Amniotic stem cell (primary cell): ENCODE data around the gene CACTIN.

Source experiments
- DNase-seq: peaks from one replicate; lab custom pipeline; 2025; lab: John Stamatoyannopoulos, UW

Gene CACTIN

DNA sequence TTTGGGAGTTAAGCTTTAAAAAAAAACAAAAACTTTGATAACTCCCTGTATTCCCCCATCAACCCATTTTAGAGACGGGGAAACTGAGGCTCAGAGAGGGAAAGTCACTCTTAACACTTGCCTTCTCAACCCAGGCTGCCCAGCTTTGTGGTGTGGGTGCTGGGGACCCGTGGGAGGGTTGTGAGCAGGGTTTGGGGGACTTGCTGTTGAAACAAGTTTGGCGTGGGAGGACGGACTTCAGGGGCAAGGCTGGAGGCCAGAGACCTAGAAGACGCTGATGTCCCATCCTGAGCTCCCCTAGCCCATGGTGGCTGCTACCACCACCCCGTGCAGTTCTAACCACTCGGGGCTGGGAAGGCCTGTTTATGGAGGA lies 747 bp upstream of the CACTIN start:
- no peak for DNase-seq

DNA sequence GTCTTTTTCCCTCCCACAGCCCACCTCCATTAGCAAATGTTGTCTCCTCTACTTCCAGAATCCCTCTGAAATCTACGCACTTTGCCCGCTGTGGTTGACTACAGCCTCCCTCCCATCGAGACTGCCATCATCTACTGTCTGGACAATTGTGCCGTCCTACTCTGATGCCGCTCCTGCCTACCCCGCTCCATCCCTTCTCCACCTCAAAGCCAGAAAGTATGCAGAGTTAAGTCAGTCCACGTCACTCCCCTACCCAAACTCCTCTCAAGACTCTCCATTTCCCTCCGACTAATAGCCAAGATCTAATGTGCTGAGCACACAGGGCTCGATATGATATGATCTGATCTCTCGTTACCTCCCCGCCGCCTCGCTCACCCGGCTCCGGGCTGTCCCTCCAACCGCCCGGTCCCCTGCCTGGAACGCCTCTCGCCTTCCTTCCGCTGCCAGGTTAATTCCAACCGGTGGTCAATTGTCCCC lies 556 bp downstream of the CACTIN start:
- no peak for DNase-seq

DNA sequence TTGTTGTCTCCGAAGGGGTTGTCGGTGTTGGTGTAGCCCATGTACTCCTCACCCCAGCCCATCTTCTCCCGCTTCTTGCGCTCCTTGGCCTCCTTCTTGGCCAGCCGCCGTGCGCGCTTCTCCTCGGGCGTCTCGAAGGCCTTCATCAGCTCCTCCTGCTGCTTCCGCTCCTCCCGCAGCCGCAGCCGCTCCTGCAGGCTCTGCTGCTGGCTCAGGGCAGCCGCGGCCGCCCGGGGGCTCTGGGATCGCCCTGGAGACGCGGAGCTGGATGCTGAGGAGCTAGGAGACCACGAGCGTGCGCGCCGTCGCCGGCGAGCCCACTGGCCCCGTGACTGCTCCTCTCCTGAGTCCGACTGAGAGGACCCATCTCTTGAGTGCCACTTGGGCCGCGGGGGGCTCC lies 2.9 kb downstream of the CACTIN start:
- no peak for DNase-seq

DNA sequence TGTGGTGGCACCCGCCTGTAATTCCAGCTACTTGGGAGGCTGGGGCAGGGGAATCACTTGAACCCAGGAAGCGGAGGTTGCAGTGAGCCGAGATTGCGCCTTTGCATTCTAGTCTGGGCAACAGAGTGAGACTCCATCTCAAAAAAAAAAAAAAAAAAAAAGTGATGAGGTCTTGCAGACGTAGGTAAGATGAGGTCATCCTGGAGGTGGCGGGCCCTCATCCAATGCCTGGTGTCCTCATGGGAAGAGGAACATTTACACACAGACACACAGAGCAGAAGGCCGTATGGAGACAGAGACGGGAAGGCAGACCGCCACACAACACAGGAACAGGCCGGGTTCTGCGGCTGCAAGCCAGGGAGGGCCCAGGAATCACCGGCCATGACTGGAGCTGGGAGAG lies 4.4 kb downstream of the CACTIN start:
- no peak for DNase-seq

DNA sequence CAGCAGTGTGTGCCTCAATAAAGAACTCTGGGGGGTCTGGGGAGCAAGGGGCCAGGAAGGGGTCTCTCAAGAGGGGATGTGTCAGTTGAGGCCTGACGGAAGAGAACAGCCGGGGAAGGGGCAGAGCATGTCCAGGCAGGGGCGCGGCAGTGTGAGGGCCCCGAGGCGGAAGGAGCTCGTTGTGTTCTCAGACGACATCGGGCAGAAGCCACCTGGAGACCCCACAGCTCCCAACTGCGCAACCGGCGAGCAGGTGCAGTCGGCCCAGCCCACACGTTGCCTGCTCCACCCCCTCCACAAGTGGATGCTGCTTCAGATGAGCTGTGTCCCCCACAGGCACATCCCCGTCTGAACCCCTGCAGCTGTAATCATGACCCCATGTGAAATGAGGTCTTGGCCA lies 4.9 kb downstream of the CACTIN start:
- DNase-seq = no peak

DNA sequence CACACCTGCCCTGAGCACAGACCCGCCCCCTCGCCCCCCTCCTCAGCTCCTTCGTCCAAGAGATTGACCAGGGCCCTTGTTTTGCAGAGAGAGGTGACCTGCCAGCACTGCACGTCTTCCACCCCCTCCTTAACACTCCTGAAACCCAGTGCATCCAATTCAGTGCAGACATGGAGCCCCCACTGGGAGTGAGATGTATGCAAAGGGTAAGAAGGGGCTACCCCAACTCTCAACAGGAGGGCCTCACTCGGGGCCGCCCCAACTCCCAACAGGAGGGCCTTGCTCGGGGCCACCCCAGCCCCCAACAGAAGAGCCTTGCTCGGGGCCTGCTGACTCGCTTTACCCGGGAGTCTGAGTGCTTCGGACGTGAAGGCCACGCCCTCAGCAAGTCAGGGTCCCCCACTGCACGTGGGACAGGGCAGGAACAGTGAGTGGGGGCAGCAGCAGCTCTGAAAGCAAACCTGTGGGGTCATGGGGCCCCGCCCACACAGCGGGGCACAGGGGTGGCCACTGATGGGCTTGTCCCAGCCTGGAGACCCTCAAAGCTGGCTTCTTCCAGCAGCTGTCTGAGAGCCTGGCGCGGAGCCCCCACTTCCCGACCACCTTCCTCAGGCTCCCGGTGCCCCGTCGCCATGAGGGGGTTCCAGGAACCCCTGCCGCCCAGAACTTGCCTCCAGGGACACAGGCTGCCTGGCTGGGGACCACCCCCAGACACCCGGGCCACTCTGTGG lies 5.6 kb downstream of the CACTIN start:
- no peak for DNase-seq

DNA sequence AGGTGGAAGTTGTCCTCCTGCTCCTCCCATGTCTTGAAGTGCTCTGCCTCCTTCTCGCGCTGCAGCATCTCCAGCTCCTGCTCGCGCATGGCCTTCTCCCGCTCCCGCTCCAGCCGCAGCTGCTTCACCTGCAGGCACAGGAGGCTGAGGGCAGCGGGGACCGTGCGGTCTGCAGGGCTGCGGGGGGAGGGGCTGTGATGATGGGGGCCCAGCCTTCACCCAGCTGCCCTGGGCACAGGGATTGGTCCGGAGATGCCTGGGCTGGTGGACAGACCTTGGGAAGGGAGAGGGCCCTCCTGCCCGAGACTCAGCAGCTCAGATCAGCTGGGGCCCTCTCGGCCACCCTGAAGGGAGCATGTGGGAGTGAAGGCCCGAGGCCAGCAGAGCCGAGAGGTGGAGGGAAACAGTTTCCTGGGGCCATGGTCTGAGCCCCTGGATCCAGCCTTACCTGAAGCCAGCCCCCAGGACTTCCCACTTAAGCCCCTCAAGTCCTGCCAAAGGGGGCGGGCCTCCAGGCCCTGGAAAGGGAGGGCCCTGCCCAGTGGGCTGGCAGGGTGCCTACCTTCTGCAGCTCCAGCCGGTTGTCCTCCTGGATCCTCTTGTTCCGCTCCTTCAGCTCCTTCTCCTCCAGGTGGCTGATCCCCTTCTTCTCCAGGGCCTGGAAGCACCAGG lies 6.3 kb downstream of the CACTIN start:
- no peak for DNase-seq

DNA sequence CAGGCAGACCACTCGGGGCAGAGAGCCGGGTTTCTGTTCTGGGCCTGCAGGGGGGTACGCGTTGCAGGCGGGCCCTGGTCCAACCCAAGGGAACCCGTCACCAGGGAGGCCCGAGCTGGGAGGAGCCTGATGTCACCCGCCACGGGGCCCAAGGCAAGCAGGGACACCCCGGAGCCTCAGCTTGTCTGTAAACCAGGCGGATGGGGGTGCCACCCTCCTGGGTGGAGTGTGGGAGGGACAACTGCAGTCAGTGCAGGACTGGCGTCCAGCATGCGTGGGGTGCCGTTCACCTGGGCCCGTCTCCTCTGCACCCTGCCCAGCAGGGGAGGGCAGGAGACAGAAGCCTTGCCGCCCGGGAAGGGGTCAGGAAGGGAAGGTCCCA lies 7.0 kb downstream of the CACTIN start:
- DNase-seq = no peak

DNA sequence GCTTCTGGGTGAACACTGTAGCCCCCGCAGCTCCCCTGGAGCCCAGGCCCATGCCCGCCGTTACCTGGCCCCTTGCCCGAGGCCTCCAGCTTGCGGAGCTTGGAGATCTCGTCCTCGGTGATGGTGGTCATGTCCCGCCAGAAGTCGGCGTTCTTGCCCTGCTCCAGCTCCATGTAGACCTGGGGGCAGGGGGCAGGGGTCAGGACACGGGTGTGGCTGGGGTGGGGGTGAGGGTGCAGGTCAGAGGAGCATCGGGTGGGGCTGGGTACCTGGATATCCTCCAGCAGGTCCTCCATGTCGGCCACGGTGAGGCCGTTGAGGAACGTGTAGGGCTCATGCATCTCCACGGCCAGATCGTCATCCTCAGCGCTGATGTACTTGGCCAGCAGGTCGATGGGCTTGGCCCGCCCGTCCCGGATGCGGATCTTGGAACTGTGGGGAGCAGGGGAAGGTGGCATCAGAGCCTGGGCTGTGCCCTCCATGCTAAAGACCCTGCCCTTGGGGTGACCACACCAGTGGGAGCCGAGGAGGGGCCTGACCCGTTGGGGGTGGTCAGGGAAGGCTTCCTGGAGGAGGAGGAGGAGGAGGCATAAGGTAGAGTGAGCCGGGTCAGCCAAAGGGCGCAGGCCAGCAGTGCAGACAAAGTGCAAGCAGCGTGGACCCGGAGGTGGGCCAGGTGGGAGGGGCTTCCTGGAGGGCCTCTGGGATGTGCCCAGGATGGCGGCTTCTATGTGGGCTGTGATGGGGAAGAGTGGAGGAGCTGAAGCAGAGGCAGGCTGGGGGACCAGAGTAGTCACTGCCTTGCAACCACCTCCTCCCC lies 7.6 kb downstream of the CACTIN start:
- no peak for DNase-seq

DNA sequence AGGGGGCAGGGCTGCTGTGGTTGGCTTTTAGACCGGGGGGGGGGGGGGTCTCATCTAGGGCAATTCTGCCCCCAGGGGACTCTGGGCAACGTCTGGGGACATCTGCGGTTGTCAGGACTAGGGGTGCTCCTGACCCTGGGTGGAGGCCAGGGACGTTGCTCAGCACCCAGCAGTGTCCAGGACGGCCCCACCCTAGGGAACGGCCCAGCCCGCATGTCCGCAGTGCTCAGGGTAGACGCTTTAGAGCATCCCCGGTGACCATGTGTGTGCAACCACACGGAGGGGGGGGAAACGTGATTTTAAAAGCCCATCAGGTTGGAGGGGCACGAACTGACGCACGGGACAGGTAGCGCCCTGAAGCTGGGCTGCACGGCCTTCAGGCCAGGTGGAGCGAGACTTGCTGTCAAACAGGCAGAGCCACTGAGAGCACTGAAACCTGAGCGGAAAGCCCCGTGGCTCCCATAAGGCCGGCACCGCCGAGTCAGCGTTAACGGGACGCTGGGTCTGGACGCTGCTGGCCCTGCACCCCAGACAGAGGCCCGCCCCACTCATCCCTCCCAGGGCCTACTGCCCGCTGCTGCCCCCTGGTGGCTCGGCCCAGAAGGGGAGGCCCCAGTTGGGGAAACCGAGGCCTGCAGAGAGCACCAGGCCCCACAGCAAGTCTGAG lies 8.3 kb downstream of the CACTIN start:
- no peak for DNase-seq

DNA sequence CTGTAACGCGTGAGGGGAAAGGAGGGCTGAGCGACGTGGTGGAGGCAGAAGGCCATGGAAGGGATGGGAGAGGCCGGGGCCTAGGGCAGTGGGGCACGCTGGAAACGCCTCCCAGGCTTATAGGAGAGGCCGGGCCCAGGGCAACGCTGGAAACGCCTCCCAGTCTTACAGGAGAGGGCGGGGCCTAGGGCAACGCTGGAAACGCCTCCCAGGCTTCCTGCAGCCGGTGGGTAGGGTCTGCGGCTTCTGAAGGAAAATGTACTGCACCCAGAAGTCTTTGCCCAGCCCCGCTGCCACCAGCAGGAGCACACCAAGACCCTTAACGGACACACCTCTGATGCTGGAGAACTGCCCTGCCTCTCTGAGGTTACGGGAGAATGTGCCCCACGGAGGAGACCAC lies 9.1 kb downstream of the CACTIN start:
- DNase-seq = no peak

DNA sequence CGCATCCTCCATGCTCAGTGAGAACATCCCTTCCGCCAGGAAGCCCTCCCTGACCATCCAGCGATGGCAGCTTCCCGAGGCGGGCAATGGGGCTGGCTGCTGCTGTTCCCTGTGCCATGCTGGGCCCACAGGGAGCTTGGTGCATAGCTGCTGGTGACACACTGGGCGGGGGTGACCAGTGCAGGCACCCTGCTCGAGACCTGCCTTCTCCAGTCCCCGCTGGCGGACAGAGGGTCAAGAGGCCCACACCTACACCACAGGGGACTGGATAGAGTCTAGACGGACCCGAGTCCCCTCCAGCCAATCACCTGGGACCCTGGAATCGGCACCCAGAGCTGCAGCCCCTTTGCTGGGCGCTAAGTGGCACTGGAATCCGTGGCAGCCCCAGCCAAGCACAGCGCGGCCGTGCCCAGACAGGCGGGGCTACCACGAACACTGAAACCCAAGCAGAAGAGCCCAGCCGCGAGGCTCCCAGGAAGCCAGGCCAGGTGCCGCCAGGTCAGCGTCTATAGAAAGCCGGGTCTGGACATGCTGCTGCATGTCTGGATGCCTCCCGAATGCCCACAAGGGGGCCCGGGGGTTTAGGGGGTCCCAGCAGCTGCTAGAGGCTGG lies 11.0 kb downstream of the CACTIN start:
- DNase-seq = no peak

DNA sequence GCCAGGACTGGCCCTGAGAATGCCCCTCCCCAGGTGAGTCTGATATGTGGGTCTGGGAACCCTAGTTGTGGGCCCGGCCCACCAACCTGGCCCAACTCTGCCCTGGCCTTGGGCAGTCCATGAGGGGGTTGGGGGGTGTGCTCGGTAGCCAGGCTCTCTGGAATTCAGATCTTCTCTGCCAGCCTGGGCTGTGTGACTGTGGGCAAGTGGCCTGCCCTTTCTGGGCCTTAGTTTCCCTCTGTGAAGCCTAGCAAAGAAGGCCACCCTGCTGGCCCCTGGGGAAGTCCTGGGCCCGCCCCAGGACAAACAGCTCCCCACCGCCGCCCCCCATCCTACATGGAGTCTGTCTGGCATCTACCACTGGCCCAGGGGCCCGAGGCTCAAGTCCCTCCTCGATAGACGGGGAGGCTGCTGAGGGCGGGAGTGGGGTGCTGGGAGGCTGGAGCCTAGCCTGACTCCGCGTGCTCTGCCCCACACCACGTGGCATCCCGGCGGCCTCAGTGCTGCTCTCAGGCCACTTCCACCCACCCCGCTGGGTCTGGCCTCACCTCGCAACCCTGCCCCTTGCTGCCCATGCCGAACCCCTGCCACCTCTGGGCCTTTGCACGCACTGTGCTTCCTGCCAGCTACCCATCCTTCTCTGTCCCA lies 11.6 kb downstream of the CACTIN start:
- no peak for DNase-seq

DNA sequence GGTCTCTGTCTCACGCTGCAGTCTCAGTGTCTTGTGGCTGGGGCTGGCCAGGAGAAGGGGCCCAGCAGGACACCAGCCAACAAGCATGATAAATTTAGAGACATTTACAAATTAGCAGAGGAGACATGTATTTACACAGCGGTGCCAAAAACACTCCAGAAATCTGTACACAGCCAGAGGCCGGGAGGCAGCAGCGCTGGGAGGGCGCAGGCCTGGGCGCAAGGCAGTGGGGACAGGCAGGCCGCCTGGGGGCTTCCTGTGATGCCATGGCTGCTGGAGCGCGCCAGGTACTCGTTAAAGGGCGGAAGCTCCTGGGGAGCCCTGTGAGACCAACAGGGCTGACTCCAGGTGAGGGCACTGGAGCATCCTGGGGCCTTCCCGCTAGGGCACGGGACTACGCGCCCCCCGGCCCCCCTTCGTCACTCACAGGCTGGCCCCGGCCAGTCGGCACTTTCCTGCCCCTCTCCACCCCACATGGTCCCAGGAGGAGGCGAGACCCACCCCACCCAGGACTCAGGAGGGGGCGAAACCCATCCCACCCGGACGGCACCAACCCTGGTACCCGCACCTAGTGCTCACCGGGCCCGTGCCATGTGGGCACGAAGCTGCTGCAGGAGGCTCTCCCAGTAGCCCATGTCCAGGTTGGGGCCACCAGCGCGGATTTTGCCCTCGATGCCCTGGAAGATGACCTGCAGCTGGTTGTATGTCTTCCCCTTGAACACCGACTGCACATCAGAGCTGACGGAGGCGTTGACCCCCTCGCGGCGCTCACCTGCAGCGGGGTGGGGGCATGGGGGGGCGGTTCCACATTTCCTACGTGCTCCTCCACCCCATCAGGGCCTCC lies 12.6 kb downstream of the CACTIN start:
- DNase-seq = no peak

DNA sequence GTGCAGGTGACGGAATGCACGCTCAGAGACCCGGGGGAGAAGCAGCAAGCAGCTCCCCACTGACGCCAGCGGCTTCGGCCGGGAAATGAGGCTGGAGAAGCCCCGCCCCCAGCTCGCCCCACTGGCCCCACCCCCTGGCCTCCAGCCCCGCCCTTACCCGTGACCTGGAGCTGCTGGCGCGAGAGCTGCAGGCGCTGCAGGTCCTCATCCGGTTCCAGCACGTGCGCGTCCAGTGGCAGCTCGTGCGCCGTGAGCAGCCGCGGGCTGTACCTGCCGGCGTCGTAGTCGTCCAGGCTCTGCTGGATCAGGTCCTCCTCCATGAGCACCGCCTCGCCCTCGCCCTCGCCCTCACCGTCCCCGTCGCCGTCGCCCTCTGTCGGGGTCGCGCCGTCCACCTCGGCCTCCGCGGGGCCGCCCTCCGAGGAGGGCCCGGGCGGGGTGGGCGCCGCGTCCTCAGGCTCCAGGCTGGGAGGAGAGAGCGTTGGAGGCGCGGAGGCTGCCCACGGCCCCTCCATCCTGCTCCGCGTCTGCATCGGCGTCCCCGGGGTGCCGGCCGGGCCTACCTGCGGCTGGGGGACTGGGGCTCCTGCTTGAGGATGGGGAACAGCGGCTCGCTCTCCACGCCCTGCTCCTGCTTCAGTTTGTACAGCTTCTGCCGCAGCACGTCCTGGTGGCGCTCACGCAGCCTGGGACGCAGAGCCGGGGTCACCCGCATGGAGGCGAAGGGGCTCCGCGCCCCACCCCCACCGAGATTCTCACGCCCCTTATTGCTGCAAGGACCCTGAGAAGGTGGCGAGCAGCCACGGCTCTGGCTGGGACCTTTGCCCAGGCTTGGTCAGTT lies 13.5 kb downstream of the CACTIN start:
- DNase-seq = no peak

DNA sequence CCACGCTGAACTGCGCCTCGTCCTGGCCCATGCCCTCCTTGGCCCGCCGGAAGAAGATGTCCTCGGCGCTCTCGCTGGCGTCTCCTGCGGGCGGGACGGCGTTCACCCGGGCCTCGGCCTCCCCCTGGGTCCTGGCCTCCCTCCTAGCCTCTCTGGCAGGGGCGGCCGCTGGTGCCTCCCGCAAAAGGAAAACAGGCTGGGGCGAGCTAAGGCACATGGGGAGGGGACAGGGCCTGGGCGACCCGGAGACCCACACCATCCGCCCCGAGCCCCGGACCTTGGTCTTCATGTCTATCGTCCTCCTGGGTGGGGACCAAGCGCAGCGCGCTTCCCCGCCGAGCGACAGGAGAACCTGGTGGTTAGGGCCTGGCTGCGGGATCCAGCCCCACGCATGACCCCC lies 14.3 kb downstream of the CACTIN start:
- no peak for DNase-seq

DNA sequence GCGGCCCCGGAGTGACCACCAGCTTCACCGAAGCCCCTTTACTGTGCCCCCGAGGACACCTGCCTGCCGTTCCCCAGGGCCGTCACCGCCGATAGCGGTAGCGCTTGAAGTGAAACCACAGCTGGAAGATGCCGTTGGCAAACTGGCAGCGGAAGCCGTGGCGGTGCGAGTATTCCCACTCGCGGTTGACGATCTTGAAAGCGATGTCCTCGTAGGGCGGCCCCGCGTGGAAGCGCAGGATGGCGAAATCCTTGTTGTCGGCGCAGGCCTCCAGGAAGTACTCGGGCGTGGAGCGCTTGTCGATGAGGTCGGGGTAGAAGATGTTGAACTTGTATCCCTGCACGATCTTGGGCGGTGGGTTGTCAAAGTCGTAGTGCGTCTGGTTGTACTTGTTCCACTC lies 14.7 kb downstream of the CACTIN start:
- DNase-seq = no peak

DNA sequence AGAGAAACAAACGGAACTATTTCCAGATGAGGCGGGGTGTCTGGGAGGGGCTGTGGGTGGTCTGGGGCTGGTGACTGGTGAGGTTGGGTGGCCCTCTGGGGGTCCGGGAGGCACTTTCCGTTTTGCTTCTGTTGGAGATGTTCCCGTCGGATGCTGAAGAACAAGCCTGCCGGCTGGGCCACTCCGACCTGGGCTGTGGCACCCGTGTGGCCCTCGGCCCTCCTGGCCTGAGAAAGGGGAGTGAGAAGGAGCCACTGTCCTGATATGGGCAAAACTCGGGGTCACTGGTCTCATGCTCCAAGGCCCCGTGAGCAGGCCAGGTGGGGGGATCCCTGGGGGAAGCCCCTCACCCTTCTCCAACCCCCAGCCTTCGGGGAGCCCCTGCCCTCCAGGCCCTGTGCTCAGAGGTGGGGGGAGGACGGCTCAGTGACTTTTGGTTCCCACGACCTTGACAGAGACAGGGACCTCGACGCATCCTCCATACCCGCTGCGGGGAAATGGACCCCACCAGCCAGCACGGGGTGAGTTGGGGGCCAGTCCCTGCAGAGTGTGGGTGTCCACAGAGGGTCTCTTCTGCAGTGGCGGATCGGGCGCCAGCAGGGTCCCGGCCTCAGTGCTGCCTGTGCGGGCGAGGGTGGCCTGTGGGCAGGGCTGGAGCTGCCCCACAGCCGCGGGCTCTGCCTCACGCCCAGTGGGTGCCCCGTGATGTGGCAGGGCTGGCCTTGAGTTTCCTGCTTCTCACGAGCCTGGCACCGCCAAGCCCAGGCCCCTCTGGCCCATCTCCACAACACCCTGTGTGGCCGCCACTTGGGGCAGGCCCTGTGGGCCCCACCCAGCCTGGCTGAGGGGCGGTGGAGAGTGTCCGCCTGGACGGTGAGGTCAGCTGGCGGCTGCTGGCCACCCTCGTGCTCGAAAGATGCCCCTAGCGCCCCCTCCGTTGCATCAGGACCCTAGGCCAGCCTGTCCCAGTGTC lies 15.6 kb downstream of the CACTIN start:
- no peak for DNase-seq
